Fibroblast of lung (primary cell): Measurements from ENCODE around the gene NFATC2. TPM values are rescaled to one million over a fixed set of nuclear protein-coding genes. Genes with fewer than 3 reads are reported as not detected.
A peak's percentile ranks its signal among the peaks of the same experiment; 100 is the strongest.

Experiments
- DNase-seq, 2 donors: peaks; one replicate each; pipeline versions ENCODE4 v3.0.0 to v3.0.0-alpha.2; 2010; ENCODE audit warnings: low read depth in 2 of 2
- H2AFZ ChIP-seq: 2 replicates; pipeline ENCODE4 v1.5.1; 2012; ENCODE audit warnings: low read length, control low read depth, inconsistent platforms
- H3K27ac ChIP-seq: 2 replicates; pipeline ENCODE4 v1.5.1; 2011; ENCODE audit warnings: low read length, control low read depth; ENCODE audit not compliant: insufficient read depth
- H3K27me3 ChIP-seq: 2 replicates; pipeline ENCODE4 v1.5.1; 2011; ENCODE audit warnings: mild to moderate bottlenecking, low read length; ENCODE audit not compliant: control insufficient read depth, insufficient read depth
- H3K36me3 ChIP-seq: 2 replicates; pipeline ENCODE4 v1.5.1; 2011; ENCODE audit warnings: low read length; ENCODE audit not compliant: control insufficient read depth, insufficient read depth
- H3K4me1 ChIP-seq: 2 replicates; pipeline ENCODE4 v1.5.1; 2011; ENCODE audit warnings: low read length; ENCODE audit not compliant: control insufficient read depth, insufficient read depth; ENCODE audit errors: extremely low read depth
- H3K4me2 ChIP-seq: 2 replicates; pipeline ENCODE4 v1.5.1; 2011; ENCODE audit warnings: low read length, control low read depth; ENCODE audit not compliant: insufficient read depth; ENCODE audit errors: extremely low read depth
- H3K4me3 ChIP-seq, 4 experiments: fragments of 200-600 bp in 1 of 4; sonication (generic) in 1 of 4; replicated peaks in 1 of 4; 2 replicates each; pipeline ENCODE4 v1.5.1; 2011 to 2016; ENCODE audit warnings: low read length in 4 of 4, low read depth in 3 of 4, mild to moderate bottlenecking in 3 of 4, control low read depth in 2 of 4, inconsistent platforms in 1 of 4, mixed read lengths in 1 of 4; ENCODE audit not compliant: insufficient read depth in 1 of 4; ENCODE audit errors: control extremely low read depth in 1 of 4
- H3K79me2 ChIP-seq: 2 replicates; pipeline ENCODE4 v1.5.1; 2012; ENCODE audit warnings: mild to moderate bottlenecking, low read length, inconsistent platforms; ENCODE audit not compliant: control insufficient read depth, insufficient read depth
- H3K9ac ChIP-seq: 2 replicates; pipeline ENCODE4 v1.5.1; 2011; ENCODE audit warnings: mild to moderate bottlenecking, low read length, control low read depth; ENCODE audit not compliant: insufficient read depth
- H3K9me3 ChIP-seq: 2 replicates; pipeline ENCODE4 v1.5.1; 2012; ENCODE audit warnings: low read depth, low read length; ENCODE audit not compliant: control insufficient read depth, insufficient read depth
- H4K20me1 ChIP-seq: 2 replicates; pipeline ENCODE4 v1.5.1; 2011; ENCODE audit warnings: low read length; ENCODE audit not compliant: control insufficient read depth, insufficient read depth; ENCODE audit errors: extremely low read depth
- CTCF ChIP-seq, 2 donors: IDR thresholded peaks in 1 of 2; conservative IDR thresholded peaks in 1 of 2; 1 replicate in 1 of 2; 2 replicates in 1 of 2; pipeline ENCODE4 v1.5.1; 2011 to 2012; ENCODE audit warnings: low read length in 2 of 2, control low read depth in 1 of 2, inconsistent platforms in 1 of 2, low read depth in 1 of 2, mild to moderate bottlenecking in 1 of 2
- EZH2 ChIP-seq: IDR thresholded peaks from 2 replicates; pipeline ENCODE4 v1.5.1; 2012; ENCODE audit warnings: low read length, control low read depth, mild to moderate bottlenecking; ENCODE audit errors: missing control alignments
- polyA plus RNA-seq, 2 donors: library from polyadenylated mRNA; depleted of rRNA in 1 of 2; stranded (reverse) in 1 of 2; unstranded in 1 of 2; fragments of >200 nt; gene quantifications; 2 replicates each; pipeline ENCODE4 v1.2.1, GENCODE V29; 2011 to 2012; ENCODE audit warnings: missing spikeins in 1 of 2
- total RNA-seq: library from RNA; depleted of rRNA; stranded (reverse); fragments of >200 nt; gene quantifications from 2 replicates; pipeline ENCODE4 v1.2.1, GENCODE V29; 2014

The NFATC2 gene
- total and polyA plus RNA-seq, 2 donors (not counting 1 experiment from before 2014, with no cell fraction given) = 0.50 to 1.2 TPM

DNA sequence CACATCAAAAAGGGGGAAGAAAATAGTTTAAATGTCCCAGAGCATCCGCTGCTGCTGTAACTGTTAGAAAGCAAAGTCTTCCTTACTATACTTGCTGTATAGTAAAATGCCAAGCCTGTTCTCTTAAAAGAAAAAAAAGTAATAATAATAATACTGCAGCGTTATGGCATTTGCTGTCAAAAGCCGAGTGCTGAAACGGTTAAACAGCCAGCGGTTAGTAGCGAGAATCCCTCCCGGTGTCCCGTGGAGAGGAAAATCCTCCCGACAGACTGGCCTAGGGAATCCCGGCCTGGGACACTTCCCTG is 19.5 kb upstream of the NFATC2 start:
- DNase-seq = peak in 1 of 2 donors; percentile 33
- TF ChIP-seq CTCF (conservative IDR thresholded peaks at IDR 0.05 in 1 of 2, IDR thresholded peaks at IDR 0.05 in 1 of 2; ENCODE audit: low read depth in 1 of 2, low read length in 2 of 2) (no peak), EZH2 (no peak)
- Histone ChIP-seq H4K20me1 (no peaks in the 10 kb centered on the region), H3K9ac (peak overlapping the region; percentile 97), H2AFZ (no peak overlapping the region), H3K36me3 (no peaks in the 10 kb centered on the region), H3K9me3 (no peaks in the 10 kb centered on the region), H3K4me3 (peak overlapping the region; percentile 53 to 64 (median 56)), H3K27ac (peak overlapping the region; percentile 96), H3K27me3 (peaks cover 3% of the 10 kb centered on the region), H3K4me2 (peak overlapping the region; percentile 89), H3K79me2 (no peaks in the 10 kb centered on the region), H3K4me1 (peaks cover 14% of the 10 kb centered on the region)

- H3K4me1 ChIP-seq = peaks cover 14% of the 10 kb centered on the region
- no peaks in the 10 kb centered on the region for H3K36me3 ChIP-seq
- no peaks in the 10 kb centered on the region for H3K9me3 ChIP-seq
- peak overlapping the region; percentile 1 for H3K9ac ChIP-seq
- H2AFZ ChIP-seq = no peak overlapping the region
- H3K4me2 ChIP-seq = peak overlapping the region; percentile 61
- H3K27me3 ChIP-seq = peaks cover 3% of the 10 kb centered on the region
- no peak for TF ChIP-seq EZH2
- no peak for TF ChIP-seq CTCF (conservative IDR thresholded peaks at IDR 0.05 in 1 of 2, IDR thresholded peaks at IDR 0.05 in 1 of 2; ENCODE audit: low read depth in 1 of 2, low read length in 2 of 2)
- H3K79me2 ChIP-seq = no peaks in the 10 kb centered on the region
- H3K27ac ChIP-seq = peak overlapping the region; percentile 8
- DNase-seq = peak in 1 of 2 donors; percentile 36
- H4K20me1 ChIP-seq = no peaks in the 10 kb centered on the region
- peak overlapping the region; percentile 25 to 56 (median 42) for H3K4me3 ChIP-seq
Measured at GRCh38 chr20:51560550-51561307, 18.2 kb upstream of the NFATC2 start.

DNA sequence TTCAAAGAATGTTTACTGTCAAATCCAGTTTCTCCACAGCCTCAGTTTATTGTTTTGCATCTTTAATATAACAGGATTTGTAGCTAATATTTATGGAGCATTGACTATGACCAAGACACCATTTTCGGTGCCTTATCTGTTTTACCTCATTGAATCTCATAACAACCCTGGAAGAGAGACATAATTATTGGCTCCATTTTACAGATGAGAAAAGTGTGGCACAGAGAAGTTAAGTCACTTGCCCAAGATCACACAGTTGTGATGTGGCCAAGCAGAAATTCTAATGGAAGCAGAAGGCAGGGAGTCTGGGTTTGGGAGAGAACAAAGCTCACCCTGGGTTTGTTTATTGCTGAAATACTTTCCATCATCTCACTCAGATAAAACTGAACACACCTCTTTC is 17.5 kb upstream of the NFATC2 start:
- Histone ChIP-seq H3K9me3 (no peaks in the 10 kb centered on the region), H4K20me1 (no peaks in the 10 kb centered on the region), H3K36me3 (no peaks in the 10 kb centered on the region), H3K27me3 (peaks cover 3% of the 10 kb centered on the region), H3K9ac (no peak overlapping the region), H3K4me2 (no peak overlapping the region), H3K27ac (no peak overlapping the region), H2AFZ (no peak overlapping the region), H3K4me1 (peaks cover 14% of the 10 kb centered on the region), H3K4me3 (no peak overlapping the region), H3K79me2 (no peaks in the 10 kb centered on the region)
- TF ChIP-seq CTCF (conservative IDR thresholded peaks at IDR 0.05 in 1 of 2, IDR thresholded peaks at IDR 0.05 in 1 of 2; ENCODE audit: low read depth in 1 of 2, low read length in 2 of 2) (no peak), EZH2 (no peak)
- no peak for DNase-seq
